Measurements from ENCODE around the gene RAD21L1.

Gene RAD21L1

DNA sequence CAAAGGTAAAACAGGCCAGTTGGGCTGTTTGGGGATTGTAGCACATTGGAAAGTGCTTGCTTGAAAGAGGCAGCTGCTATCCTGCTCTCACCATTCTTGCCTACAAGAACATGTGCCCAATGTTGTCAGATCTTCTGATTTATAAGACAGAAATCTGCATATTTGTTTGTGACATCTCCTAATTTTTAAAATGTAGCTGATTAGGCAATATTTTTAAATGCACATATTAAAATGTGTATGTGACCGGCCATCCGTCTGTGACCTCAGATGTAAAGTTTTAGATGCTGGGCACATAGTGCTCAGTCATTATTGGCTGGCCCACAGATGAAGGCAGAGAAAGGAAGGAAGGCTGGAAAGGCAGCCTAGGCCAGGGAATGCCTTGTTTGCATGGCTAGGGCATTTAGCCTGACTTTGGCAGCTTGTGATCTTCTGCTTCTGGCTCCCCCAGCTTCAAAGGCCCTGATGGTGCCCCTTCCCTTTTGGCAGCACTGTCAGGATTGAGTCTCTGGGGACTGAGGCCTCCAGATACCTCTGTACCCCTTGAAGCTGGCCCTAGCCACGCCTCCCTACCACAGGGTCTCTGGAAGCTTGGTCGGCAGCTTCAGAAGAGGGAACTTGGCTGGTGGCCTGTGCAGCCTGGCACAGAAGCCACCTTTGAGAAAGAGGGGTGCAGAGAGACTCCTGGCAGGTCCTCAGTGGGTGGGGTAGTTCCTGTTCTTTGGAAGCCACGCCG lies 46.7 kb downstream of the RAD21L1 start:
- TF ChIP-seq, protein P1, sequence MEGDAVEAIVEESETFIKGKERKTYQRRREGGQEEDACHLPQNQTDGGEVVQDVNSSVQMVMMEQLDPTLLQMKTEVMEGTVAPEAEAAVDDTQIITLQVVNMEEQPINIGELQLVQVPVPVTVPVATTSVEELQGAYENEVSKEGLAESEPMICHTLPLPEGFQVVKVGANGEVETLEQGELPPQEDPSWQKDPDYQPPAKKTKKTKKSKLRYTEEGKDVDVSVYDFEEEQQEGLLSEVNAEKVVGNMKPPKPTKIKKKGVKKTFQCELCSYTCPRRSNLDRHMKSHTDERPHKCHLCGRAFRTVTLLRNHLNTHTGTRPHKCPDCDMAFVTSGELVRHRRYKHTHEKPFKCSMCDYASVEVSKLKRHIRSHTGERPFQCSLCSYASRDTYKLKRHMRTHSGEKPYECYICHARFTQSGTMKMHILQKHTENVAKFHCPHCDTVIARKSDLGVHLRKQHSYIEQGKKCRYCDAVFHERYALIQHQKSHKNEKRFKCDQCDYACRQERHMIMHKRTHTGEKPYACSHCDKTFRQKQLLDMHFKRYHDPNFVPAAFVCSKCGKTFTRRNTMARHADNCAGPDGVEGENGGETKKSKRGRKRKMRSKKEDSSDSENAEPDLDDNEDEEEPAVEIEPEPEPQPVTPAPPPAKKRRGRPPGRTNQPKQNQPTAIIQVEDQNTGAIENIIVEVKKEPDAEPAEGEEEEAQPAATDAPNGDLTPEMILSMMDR (IDR thresholded peaks at IDR 0.05): no peak

GRCh38 chr20:1273366-1273765 lies 47.5 kb downstream of the RAD21L1 start:
- TF ChIP-seq, protein P1 (IDR thresholded peaks at IDR 0.05): no peak

DNA sequence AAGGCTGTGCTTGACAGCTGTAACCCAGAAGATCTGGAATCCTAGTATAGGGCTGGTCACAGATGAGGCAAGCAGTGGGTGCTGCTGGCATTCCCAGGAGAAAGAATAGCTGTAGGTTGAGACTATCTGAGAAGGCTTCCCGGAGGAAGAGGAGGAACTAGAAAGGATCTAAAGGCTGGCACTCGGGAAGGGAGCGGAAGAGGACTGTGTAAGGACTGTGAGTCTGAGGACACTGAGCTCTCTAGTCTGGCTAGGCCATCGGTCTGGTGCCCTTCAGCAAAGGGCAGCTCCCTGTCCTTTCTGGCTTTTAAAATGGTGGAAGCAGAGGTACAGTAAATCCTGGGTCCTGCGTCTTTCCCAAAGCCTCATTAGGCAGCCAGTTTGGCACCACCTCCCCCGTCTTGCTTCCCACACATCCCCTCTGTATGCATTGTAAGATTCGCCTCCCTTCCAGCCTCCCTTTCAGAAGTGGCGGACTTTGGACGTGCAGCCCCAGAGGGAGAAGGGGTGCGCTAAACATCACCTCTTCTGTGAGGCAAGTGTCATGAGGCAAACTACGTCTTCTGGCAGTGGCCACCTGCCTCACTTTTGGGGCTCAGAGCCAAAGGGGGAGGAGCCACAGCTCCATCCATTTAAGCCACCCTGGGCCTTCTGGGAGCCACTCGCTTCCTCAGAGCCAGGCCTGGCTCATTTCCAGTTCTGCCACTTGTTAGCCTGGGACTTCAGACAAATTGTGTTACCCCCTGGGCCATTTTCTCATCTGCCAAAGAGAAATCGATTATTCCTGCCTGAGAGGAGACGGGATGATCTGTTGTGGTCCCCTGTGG lies 48.9 kb downstream of the RAD21L1 start:
- TF ChIP-seq, protein P1 (IDR thresholded peaks at IDR 0.05): no peak

- TF ChIP-seq, protein P1 (IDR thresholded peaks at IDR 0.05): no peak
Observed at GRCh38 chr20:1275919-1276318, 50.1 kb downstream of the RAD21L1 start.

DNA sequence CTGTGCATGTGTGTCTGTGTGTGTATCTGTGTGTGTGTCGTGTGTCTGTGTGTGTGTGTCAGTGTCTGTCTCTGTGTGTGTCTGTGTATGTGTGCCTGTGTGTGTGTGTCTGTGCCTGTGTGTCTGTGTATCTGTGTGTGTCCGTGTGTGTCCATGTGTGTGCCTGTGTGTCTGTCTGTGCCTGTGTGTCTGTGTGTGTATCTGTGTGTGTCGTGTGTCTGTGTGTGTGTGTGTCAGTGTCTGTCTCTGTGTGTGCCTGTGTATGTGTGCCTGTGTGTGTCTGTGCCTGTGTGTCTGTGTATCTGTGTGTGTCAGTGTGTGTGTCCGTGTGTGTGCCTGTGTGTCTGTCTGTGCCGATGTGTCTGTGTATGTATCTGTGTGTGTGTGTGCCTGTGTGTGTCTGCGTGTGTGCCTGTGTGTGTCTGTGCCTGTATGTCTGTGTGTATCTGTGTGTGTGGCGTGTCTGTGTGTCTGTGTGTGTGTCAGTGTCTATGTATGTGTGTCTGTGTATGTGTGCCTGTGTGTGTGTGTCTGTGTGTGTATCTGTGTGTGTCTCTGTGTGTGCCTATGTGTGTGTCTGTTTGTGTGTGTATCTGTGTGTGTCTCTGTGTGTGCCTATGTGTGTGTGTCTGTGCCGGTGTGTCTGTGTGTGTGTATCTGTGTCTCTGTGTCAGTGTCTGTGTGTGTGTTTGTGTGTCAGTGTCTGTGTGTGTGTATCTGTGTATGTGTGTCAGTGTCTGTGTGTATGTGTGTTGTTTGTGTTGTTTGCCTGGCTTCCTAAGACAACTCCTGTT lies 51.9 kb downstream of the RAD21L1 start:
- TF ChIP-seq, protein P1 (IDR thresholded peaks at IDR 0.05): no peak

DNA sequence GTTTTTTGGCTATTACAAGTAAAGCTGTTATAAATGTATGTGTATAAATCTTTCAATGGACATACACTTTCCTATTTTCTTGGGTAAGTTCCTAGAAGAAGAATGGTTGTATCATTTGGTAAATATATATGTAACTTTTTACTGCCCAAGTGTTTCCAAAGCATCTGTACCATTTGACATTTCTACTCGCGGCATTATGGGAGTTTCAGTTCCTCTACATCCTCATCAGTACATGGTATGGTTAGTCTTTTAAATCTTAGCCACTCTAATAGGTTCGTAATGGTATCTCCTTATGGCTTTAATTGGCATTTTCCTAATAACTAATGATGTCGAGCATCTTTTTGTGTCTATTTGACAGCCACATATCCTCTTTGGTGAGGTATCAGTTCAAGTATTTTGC lies 53.1 kb downstream of the RAD21L1 start:
- TF ChIP-seq, protein P1 (IDR thresholded peaks at IDR 0.05): no peak

All from LNCAP (cell line).